HG03457 (cell line): ENCODE data around the gene FAM3D.
"Not testable (repeated sequence)": the region's sequence is repeated elsewhere in the genome, so short reads cannot be mapped to it uniquely, and the experiment has no call there.

Experiments used
- ATAC-seq: cut with Tn5 transposase; IDR thresholded peaks from one replicate; pipeline ENCODE4 v1.9.1; 2021; ENCODE audit warnings: moderate number of reproducible peaks; ENCODE audit not compliant: unreplicated experiment

Gene FAM3D

DNA sequence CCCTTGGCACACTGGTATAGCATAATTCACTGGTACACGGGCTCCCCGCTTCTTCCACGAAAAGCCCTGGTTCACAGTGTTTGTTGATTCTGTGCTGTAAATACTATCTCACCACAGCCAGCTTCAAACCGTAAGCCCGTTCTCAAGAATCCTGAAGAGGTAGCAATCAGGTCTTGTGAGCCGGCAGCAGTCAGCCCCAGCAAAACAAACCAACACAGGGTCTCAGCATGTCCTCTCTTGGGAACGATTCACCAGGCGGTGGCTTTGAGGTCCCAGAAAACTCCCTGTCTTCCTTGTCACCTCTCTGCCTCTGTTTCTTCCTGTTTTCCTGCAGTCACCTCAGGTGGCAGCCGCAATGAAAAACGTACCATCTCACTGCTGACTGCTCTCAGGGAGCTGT is 19.1 kb upstream of the FAM3D start:
- no peak for ATAC-seq

DNA sequence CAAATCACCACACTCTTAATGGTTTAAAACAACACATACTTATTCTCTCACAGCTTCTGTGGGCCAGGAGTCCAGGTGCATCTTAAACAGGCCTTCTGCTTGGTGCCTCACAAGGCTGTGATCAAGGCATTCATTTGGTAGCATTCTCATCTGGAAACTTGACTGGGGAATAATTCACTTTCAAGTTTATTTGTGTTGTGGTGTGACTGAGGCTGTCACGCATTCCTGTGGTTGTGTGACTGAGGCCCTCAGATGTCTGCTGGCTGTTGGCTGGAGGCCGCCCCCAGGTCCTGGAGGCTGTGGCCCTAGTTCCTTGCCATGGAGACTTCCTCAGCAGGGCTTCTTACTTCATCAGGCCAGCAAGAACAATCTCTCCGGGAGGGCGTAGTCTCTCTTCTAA is 16.9 kb upstream of the FAM3D start:
- peak; percentile 46 for ATAC-seq

DNA sequence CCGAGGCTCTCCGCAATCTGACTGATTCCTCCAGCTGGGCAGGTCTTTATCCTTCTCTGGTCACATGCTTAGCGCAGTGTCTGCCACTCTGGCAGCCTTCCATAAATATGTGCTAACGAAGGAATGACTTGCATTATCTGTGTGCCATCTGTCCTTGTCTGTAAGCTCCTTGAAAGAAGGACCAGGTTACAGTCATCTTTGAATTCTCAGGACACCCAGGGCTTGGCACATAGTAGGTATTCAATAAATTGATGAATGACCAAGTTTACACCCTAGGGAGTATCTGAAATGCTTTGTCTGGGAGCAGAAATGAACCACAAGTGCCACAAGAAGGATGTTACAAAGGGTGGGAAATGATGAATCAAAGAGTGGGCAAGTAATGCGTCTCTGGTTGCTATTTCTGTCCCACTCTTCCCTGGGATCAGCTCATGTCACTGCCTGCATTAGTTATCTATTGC is 16.5 kb upstream of the FAM3D start:
- peak; percentile 7 for ATAC-seq

DNA sequence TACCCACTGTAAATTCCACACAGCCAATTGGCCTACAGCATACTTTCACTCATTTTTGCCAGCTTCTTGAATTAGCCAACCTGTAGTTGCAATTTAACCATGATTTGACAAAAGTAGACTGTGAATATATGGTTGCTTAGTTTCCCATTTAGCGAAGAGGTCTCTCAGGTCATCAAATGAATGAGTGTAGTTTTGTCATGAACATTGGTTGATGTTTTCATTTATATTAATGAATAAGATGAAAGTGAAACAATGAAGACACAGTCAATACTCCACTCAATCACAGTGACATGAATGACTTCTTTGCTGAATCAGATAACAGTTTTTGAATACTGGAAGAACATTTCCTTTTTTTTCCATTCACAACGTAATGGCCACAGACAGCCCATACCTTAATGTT is 15.3 kb upstream of the FAM3D start:
- ATAC-seq: no peak

DNA sequence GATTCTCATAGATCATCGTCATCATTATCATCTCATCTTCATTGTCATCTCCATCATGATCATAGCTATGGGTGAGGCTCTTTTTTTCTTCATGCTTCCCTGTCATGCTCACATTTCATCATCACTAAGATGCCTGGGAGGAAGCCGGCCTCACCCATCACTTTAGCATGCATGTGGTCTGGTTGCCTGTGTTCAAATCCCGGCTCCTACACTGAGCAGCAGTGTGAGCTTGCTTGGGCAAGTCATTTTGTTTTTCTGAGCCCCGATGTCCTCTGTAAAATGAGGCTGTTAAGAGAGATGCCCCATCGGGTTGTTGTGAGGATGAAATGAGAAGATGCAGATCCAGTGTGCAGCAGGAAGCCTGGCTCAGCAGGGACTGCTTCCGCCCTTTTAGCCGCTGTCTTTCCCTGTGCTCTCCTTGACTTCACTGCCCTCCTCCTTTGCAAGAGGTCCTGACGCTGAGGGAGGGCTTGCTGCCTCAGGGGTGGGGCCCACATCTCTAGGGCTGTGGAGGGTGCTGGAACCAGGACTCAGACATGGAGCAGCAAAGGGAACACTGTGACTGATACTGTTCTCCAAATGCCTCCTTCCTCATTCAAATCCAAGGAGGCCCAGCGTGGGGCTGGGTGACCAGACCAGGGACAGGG is 14.4 kb upstream of the FAM3D start:
- ATAC-seq: no peak

DNA sequence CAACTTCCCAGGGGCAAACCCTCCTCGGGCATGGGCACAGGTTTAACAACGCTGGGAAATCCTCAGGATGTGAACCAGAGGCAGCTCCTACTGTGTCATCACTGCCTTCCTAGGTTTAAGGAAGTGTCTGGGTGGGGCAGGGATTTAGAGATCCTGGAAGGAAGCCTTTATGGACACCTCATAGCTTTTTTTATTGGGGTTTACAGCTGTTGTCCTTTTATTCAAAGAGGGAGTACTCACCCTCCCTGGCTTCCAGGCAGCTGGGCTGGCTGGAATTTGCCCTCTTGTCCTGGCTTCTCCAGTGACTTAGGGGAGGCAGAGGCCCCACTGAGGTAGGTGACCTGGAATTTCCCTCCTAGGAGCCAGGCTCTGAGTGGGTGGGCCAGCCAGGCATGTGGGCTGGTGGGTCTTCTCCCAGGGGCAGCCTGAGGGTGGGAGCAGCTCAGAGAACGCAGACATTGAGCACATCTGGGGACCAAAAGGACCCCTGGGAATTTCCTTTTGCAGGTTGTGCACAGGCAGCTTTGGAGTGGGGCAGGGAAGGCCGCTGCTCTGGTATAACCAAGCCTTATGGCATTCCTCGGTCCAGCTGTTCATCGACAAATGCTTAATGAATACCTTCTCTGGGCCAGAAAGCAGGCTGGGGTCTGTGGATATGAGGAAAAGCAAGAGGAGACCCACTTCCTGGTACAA is 13.5 kb upstream of the FAM3D start:
- ATAC-seq: no peak

DNA sequence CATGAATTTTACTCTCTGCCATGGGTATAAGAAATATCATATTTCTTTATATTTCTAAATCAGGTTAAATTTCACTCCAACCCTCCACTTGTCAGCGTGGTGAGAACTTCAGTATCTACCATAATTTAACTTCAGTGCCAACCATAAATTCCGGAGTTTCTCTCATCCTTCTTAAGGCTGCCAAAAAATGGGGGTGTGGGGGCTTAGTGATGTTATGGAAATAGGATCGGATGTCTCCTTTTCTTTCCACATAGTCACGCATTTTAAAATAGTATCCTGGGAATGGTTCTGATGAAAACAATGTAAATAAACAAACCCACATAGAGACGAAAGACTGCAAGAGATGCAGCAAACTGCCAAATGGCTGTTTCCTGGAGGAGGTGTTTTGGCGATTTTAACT is 12.9 kb upstream of the FAM3D start:
- no peak for ATAC-seq

DNA sequence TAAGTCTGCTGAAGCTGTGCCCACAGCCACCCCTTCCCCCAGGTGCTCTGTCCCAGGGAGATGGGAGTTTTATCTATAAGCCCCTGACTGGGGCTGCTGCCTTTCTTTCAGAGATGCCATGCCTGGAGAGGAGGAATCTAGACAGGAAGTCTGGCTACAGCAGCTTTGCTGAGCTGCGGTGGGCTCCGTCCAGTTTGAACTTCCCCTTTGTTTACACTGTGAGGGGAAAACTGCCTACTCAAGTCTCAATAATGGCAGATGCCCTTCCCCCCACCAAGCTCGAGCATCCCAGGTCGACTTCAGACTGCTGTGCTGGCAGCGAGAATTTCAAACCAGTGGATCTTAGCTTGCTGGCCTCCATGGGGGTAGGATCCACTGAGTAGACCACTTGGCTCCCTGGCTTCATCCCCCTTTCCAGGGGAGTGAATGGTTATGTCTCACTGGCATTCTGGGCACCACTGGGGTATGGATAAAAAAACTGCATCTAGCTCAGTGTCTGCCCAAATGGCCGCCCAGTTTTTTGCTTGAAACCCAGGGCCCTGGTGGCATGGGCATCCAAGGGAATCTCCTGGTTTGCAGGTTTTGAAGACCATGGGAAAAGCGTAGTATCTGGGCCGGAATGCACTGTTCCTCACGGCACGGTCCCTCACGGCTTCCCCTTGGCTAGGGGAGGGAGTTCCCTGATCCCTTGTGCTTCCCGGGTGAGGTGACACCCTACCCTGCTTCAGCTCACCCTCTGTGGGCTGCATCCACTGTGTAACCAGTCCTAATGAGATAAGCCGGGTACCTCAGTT is 11.8 kb upstream of the FAM3D start:
- ATAC-seq: not testable (repeated sequence)

DNA sequence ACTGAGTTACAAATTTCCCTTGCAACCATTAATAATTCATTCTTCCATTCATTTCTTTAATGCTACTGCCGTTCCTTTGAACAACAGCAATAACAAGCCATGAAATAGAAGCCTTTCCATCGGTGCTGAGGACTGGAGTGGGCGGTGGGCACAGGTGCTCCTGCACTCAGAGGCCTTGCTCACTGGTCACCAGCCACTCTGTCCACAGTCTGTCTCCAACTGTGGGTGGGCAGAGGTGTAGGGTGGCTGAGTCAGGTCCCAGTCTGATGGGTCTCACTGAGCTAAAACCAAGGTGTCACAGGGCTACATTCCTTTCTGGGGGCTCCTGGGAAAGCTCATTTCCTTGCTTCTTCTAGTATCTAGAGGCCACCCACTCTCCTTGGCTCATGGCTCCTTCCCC is 6.3 kb upstream of the FAM3D start:
- ATAC-seq: no peak

DNA sequence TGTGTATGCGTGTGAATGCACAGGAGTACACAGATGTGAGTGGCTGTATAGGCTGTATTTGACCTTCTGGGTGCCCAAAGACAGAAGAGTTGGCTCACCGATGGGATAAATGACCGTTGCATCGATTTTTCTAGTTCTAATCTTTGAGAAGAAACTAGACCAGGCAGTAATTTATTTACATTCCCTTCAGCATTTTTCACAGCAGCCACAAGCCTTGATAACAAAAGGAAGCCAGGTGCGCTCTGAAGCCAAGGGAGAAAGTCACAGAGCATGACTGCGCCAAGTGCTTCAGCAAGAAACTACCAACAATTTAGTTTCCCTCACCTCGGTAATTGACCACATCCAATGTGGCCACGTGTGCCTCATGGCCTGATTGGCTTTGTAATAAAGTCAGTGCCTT is 5.9 kb upstream of the FAM3D start:
- no peak for ATAC-seq

DNA sequence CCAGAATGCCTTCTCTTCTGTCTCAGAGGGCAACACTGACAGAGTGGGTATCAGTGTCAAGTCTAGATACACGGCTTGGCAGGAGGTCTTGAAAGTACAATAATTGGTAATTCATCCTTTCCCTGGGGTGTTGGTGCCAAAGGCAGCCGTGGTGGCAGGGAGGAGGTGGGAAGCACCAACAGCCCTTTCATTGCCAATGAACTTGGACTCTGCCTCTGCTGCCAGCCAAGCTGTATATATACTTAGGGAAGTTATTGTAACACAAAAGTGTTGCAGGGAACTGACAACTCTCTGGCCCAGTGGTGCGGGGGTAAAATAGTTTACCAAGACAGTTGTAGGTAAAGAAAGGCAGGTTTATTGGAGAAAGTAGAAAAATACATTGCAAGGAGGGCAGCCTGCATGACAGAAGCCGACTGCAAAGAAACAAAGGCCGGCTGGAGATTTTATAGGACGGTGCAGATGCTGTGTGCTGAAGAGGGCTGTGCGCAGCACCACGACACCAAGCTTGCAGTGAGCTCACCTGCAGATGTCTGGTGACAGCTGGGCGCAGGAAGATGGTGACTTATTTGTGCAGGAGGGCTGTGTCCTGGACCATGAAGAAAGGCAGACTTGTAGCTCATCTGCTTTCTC is 4.0 kb upstream of the FAM3D start:
- no peak for ATAC-seq

DNA sequence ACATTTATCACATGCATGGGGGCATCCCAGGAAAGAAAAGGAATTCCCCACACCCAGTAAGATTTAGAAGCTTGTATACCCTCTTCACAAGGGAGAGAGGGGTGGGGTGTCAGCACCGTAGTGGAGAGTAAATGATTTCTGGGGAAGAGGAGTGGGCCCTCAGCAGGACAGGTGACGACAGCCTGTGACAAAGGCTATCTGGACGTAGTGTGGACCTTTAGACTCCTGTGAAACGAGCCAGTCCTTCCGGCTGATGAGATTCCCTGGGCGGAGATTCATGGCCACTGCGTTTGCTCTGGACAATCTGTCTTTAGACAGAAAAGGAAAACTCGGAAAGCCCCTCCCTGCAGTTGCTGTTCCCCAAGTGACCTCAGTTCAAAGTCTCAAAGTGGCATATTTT is 1.7 kb upstream of the FAM3D start:
- ATAC-seq: no peak

DNA sequence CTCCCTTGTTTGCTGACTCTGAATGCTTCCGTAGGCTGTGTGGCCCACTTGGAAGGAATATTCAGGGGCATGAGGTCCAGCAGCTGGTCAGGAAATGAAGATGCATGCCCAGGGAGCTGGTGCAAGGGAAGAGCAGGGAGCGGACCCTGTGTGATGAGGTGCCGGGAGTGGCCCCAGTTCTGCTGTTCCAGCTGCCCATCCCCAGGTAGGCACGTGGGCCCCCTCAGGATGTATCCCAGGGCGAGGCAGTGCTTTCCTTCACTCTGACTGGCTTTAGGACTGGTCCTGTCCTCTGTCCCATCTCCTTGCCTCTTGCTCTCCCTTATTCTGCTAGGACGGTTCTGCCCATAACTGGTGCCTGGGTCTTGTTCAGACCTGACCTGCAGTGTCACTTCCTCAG is 1.1 kb upstream of the FAM3D start:
- ATAC-seq: no peak

DNA sequence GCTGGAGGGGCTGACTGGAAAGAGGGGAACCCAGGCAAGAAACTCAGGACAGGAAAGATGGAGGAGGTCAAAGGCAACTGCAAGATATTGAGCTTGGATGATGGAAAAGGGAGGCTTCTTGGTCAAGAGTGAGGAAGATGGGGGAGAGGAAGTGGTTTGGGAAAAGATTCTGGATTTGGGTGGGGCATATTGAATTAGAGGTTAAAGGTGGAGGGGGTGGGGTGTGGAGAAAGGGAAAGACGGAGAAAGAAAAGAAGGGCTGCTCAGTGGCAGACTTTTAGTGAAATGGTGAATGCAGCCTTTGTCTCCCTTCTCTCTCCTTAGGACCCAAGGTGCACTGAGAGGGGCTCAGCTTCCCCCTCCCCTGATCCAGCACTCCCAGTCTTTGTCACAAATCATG is 655 bp upstream of the FAM3D start:
- ATAC-seq: no peak

DNA sequence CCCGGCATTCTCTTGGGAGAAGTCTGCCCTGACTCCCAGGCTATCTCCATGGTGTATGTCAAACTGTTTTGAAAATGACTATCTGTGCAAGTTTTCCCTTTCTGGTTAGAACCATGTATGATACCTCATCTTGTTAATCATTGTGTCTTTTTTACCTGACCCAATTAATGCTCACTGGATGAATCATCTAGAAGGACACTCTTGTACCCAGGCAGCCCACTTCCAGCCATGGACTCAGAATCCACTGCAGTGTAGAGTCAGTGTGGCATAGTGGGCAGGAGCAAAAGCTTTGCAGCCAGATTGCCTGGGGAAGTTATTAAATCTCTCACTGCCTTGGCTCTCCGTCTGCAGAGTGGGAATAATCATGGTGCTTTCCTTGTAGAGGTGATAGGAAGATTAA is 1.2 kb downstream of the FAM3D start:
- no peak for ATAC-seq

DNA sequence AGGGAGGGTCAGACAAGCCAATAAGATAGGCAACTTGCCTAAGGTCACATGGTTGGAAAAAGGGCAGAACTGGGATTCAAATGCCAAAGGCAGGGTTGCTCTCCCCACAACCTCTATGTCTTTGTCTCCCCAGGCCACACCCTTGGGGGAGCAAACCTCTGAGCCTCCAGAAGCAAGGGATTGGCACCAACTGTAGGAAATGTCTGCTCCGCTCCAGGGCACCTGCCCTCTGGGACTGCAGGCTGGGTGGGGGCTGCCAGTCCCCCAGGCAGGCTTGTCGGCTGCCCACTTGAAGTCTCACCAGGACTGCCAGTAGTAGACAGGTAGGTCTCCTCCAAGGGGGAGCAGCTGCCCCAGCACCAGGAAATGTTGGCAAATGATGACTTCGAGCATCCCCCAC is 2.0 kb downstream of the FAM3D start:
- ATAC-seq: no peak

DNA sequence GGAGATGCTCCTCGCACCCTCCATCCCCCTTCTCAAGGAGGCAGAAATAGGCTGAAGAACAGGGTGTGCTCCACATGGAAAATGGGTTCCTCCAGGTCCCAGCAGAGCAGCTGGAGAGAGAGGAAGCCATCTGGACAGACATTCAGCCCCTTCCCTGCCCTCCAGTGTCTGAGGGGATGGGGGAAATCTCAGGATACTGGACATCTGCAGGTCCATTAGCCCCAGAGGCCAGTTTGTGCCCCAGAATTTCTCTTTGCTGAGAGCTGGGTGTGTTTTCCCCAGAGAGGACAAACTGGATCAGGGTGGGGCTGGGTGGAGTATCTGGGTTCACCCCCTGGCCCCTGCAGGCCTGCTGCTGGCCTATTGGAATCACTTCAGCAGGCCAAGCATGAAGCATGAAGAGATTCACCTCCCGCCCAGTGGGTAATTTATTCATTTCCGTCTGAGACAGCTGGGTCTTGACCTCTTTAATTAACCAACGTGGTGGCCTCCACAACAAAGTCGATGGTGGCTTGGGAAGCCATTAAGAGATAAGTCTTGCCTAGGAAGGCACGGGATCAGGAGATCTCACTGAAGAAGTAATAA is 4.6 kb downstream of the FAM3D start:
- no peak for ATAC-seq

DNA sequence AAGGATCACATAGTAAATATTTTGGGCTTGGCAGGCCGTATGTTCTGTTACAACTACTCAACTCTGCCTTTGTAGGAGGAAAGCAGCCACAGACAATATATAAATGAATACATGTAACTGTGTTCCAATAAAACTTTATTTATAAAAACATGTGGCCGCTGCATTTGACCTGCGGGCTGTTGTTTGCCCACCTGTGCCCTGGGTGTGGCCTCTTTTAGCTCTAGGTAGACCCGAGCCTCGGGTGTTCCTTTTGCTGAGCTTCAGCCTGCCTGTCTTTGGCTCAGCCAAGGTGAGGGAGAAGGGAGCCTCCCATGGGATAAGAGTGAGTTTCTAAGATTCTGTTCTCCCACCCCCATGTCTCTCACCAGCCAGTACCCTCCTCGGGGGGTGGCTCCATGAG is 5.6 kb downstream of the FAM3D start:
- ATAC-seq: no peak

DNA sequence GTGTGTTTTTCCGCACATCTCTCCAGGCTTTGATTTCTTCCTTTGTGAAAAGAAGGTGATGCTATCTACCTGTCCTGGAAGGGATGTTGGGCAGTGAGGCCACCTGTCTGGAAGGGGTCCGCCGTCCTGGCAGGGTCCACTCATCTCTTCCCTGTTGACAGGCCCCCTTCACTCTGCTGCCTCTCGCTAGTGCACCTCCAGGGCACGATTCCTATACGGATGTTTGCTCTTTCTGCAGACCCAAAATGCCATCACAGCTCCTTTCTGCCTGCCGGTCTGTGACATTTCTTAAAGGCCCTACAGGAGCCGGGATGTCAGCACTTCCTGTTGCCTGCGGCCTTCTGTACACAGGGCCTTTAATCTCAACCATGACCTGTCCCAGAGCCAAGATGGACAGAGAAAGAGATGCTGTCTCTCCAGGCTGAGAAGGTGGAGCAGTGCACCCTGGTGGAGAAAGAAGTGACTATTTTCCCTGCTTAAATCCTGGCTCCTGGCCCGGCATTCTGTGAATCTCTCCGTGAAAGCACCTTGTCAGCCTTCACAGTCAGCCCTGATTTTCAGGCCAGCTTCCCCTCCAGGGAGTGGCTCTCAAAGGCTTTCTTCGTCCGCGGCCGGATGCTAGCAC is 7.4 kb downstream of the FAM3D start:
- no peak for ATAC-seq

DNA sequence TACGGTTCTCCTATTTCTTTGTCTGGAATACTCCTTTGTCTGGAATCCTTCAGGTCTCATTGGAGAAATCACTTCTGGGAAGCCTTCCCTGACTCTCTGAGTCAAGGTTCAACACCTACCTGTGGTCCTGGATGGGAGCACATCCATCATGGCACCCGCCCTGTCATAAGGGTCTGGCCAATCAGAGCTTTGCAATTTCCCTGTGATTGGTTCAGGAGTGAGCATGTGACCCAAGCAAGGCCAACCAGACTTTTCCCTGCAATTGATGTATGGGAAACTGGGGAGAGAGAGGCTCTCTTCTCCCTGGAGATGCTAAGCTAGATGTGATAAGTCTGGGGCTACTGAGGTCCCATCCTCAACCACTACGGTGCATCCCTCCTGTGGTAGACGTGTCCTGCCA is 8.1 kb downstream of the FAM3D start:
- no peak for ATAC-seq
